NCI-H2171 (cell line): Measurements from ENCODE around the gene OLFML1.

Experiments
- DNase-seq: peaks from one replicate; lab custom pipeline; 2025; lab: John Stamatoyannopoulos, UW

Gene OLFML1

DNA sequence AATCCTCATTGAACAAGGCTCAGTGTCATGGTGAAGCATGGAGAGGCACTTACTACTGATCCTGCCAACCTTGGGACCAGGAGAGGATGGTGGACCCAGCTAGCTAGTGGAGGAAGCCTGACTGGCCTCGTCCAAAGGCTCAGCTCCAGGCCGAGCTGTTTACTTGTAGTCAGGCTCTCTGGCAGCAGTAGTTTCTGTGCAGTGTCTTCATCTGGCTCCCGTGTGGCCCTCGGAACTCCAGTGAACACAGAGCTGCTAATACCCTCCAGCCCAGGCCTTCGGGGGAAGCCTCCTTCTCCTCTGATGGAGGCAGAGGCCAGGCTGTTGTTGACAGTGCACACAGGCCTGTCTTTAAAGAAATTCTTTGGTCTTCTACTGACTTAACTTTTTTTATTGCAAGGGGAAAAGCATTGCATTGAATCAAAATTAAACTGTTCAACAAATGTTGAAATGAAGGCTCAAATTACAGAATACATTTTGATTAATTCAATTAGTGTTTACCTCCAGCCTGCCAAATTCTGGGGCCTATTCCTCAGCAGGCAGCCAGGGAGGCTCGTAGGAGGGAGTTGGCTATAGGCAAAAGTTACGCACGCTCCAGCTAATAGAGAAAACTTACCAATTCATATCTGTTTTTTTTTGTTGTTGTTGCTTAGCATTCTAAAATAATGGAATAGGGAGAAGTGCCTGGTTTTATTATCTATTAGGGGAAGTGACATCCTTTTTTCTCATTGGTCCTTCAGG lies 47.3 kb downstream of the OLFML1 start:
- no peak for DNase-seq

GRCh38 chr11:7533199-7534041 lies 48.1 kb downstream of the OLFML1 start:
- no peak for DNase-seq

DNA sequence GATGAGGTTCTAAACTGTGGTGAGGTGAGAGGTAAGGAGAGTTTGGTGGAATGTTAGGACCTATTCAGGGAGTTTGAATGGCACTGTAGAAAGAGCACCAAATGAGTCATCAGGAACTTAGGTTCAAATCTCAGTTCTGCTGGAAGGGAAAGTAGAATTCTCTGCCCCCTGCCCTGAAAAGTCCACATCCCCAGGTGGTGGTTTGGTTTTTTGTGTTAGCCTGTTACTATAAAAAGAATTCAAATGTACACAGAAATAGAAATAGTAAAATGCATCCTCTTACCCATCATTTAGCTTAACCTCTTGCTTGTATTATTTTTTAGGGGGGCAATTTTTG lies 48.7 kb downstream of the OLFML1 start:
- no peak for DNase-seq

GRCh38 chr11:7536100-7536499 lies 50.8 kb downstream of the OLFML1 start:
- DNase-seq: no peak

DNA sequence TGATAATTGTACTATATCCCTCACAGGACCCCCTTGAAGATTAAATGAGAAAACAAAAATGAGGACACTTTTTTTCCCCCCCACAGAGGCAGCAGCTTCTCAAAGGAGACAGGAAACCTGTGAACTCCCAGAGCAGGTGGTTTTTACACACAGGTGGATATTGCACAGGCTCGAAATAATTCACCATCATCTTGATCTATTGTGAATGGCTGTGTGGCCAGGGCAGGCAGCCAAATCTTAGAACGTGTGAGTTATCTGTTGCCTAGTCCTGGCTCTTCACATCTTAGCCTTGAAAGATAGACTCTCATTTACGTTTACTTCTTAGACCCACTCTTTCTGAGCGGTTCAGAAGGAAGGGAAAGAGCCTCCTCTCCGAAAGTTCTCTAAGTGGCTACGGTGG lies 52.0 kb downstream of the OLFML1 start:
- DNase-seq: no peak

GRCh38 chr11:7538031-7538430 lies 52.7 kb downstream of the OLFML1 start:
- no peak for DNase-seq

- no peak for DNase-seq
Observed at GRCh38 chr11:7538466-7539454, 53.5 kb downstream of the OLFML1 start.

DNA sequence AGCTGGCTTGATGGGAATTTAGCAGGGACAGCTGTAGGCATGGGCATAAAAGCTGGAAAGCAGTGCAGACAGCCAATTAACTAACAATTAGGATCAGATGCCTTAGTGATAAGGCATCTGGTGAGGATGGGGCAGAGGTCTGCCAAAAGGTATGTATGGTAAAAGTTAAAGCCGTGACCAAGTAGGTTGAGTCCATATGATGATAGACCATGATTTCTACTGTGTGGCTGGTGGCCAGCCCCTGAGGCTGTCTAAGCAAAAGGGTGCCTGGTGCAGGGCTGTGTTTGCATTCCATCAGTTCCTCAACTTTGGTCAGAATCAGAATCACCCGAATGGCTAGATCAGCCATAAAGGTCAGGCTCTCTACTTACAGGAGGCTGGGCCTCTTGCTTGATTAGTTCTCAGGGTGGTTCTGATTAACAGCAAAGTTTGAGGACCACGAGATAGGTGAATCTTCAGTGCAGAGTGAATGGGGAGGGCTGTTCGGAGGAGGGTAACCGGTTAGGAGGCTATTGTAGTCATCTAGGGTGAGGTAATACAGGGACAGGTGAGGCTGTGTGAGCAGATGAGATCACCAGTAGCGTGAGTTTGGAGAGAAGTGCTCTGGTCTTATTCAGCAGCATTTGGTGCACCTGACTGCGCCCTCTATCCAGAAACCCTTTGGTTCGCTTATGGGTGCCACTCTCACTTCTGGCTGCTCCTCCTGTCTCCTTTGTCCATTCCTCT lies 55.7 kb downstream of the OLFML1 start:
- DNase-seq: no peak

DNA sequence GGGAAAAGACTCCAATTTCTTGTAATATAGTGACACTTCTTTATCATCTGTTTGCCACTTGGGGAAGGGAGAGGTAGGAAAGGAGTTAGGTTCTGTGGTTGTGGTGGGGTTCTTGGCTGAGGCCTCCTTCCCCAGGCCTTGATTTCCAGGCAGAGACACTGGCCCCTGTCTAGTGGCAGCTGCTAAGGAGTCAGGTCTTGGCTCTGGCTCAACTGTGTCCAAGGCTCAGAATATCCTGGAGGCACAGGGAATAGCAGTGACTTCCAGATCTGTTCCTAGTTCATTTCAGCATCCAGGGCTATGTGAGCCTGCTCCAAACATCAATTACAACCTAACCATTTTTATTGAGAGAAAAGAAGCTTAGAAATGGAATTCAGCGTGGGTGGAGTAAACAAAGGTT lies 58.0 kb downstream of the OLFML1 start:
- DNase-seq: no peak

DNA sequence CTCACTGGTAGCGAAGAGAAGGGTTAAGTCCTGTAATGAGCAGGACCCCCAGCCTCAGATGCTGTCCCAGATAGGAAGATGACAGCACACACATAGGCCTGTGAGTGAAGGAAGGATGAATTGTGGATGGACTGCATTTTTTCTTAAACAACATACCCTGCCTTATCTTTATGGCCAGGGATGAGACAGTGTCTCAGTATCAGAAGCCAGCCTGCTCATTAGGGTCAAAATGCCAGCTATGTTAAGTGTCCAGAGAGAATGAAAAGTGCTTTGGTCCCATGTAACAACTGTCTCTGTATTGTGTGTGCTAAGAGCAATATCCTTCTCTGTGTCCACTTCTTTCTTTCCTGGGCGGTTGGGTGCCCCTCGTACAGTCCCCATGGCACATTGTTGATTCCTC lies 58.7 kb downstream of the OLFML1 start:
- DNase-seq: no peak

GRCh38 chr11:7545611-7546010 lies 60.3 kb downstream of the OLFML1 start:
- DNase-seq: no peak

GRCh38 chr11:7546324-7546791 lies 61.1 kb downstream of the OLFML1 start:
- no peak for DNase-seq

DNA sequence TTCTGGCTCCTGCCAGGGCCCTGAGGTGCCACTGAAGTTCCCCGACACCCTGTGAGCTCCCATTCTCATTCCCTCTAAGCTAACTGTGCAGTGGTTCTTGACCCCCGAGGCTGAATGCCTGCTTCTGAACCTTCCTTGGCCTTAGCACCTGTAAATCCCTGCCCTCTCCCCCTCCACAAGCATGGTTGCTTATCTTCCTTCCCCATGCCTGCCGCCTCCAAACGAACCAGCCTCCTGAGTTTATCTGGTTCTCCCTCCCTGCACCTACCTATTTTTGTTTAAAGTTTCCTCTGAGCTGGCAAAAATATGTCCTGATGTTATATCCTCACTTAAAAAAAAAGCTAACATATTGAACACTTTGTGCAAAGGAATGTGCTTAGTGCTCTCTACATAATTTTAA lies 62.4 kb downstream of the OLFML1 start:
- DNase-seq: no peak

GRCh38 chr11:7548659-7549274 lies 63.5 kb downstream of the OLFML1 start:
- DNase-seq: no peak

GRCh38 chr11:7549681-7550080 lies 64.4 kb downstream of the OLFML1 start:
- DNase-seq: no peak

DNA sequence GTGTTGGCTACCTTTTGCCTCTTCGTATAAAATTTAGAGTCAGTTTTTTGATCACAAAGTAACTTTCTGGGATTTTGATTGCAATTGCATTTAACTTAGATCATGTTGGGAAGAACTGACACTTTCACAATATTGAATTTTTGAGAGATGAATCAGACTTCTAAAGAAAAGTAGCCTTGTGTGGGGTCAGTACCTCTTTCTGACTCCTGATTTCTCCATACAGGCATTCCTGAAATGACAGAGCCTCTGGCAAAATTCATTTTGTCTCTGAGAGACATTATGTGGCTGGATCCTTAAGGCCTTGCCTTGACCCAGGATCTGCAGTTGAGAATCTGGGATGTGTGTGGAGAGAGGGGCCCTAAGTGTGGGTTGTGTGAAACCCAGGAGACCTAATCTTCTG lies 66.3 kb downstream of the OLFML1 start:
- DNase-seq: no peak

DNA sequence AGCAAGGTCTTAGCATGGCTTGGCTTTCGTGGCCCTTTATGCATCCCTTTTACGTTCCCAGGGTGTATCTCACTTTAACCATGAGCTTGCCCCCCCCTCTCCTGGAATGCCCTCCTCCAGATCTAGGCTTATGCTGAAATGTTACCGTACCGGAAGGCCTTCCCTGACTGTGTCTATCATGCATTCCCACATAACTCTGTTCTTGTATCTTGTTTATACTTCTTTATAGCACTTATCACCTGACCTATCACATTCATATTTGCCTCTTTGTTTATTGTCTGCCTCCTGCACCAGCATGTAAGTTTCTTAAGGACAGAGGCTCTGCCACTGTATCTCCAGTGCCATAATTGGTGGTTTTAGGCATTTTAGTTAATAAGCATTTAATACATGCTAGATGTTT lies 67.4 kb downstream of the OLFML1 start:
- DNase-seq: no peak

- no peak for DNase-seq
Observed at GRCh38 chr11:7555052-7555699, 69.9 kb downstream of the OLFML1 start.

GRCh38 chr11:7558046-7558445 lies 72.7 kb downstream of the OLFML1 start:
- no peak for DNase-seq

DNA sequence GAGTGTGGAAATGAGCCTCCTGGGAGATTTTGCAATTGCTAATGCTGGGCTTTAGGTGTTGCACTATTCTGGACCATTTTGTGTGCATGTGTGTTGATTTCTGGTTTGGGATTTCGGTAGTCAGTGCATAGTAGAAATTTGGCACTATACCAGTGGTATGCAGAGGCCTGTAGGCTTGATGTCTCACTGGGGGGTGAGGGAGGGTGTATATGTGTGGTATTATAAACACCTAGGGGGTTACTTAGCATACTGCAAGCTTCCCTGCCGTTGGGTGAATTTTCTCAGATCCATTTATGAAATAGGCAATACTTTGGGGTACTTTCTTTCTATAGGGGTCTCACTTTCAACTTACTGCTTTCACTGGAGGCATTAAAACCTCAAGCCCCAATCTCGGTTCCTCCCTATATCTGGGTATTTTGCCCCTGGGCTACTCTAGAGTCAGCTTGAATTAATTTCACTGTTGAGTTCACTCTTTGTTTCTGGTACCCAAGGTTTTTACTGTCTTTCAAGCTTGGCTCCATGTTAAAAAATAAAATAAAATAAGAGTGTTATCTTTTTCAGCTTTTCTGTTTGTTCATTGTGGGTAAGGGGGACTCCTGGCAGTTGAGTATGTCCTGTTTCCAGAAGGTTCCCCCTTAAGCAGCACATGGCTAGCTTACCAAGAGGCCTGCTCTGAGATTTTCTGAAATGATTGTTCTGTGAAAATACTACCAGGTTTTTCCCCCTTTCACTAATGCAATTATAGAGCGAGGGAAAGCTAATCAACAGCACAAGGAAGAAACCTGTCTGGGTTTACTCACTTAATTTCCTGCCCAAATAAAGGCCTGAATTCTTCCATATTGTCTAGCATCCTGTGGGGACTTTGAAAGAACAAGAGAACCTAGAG lies 74.3 kb downstream of the OLFML1 start:
- no peak for DNase-seq
